Astrocyte of the cerebellum (primary cell): Measurements from ENCODE around the gene UBE2N.

ENCODE experiments used
- DNase-seq: peaks from one replicate; pipeline ENCODE4 v3.0.0-alpha.2; 2011; ENCODE audit warnings: low read depth
- H3K4me3 ChIP-seq: 2 replicates; pipeline ENCODE4 v1.5.1; 2011; ENCODE audit warnings: mild to moderate bottlenecking, low read depth, low read length, moderate library complexity
- in situ Hi-C: cut with HindIII; loops from 2 replicates; pipeline ENCODE4 v1.10.0; 2017; ENCODE audit warnings: low sequenced_read_pairs
- TF ChIP-seq, protein P1 (sequence below): IDR thresholded peaks from 2 replicates; pipeline ENCODE4 v1.5.1; 2012; ENCODE audit warnings: low read length, low read depth, moderate library complexity, mild to moderate bottlenecking; ENCODE audit errors: missing control alignments

UBE2N gene

DNA sequence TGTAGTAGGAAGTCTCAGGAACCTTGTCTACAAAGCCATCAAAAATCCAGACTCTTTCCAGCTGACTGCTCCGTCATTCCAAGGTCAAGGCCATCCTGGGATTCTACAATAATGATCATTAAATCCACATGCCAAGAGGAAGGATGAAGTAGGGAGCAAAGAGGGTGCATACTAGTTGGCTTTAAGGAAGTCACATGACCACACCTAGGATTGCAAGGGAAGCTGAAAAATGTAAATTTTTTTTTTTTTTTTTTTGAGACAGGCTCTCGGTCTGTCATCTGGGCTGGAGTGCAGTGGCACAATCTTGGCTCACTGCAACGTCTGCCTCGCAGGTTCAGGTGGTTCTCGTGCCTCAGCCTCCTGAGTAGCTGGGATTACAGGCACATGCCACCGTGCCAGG is 18.3 kb upstream of the UBE2N start:
- no peak overlapping the region for H3K4me3 ChIP-seq
- TF ChIP-seq, protein P1, sequence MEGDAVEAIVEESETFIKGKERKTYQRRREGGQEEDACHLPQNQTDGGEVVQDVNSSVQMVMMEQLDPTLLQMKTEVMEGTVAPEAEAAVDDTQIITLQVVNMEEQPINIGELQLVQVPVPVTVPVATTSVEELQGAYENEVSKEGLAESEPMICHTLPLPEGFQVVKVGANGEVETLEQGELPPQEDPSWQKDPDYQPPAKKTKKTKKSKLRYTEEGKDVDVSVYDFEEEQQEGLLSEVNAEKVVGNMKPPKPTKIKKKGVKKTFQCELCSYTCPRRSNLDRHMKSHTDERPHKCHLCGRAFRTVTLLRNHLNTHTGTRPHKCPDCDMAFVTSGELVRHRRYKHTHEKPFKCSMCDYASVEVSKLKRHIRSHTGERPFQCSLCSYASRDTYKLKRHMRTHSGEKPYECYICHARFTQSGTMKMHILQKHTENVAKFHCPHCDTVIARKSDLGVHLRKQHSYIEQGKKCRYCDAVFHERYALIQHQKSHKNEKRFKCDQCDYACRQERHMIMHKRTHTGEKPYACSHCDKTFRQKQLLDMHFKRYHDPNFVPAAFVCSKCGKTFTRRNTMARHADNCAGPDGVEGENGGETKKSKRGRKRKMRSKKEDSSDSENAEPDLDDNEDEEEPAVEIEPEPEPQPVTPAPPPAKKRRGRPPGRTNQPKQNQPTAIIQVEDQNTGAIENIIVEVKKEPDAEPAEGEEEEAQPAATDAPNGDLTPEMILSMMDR: no peak
- DNase-seq: no peak
- in situ Hi-C loops: no loop called here

DNA sequence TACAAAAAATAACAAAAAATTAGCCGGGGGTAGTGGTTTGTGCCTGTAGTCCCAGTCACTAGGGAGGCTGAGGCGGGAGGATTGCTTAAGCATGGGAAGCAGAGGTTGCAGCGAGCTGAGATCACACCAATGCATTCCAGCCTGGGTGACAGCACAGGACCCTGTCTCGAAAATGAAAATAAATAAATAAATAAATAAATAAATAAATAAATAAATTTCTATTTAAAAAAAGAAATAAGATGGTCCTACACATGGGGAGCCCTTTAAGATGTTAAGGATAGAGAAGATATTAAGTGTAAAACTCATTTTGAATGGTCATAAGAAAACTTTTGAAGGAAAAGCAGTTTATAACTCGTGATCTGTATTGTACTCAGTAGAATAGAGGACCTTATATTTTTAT is 17.4 kb upstream of the UBE2N start:
- H3K4me3 ChIP-seq: no peak overlapping the region
- no peak for DNase-seq
- in situ Hi-C loops: no loop called here
- TF ChIP-seq, protein P1: no peak

DNA sequence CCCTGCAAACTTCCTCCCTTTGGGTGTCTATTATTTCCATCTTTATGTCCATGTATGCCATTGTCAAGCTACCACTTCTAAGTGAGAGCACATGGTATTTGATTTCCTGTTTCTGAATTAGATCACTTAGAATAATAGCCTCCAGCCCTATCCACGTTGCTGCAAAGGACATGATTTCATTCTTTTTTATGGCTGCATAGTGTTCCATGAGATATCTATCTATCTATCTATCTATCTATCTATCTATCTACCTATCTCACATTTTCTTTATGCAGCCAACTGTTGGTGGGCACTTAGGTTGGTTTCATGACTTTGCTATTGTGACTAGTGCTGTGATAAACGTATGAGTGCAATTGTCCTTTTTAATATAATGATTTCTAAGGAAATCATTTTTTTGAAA is 14.3 kb upstream of the UBE2N start:
- H3K4me3 ChIP-seq: no peak overlapping the region
- DNase-seq: no peak
- in situ Hi-C loops: no loop called here
- TF ChIP-seq, protein P1: no peak

DNA sequence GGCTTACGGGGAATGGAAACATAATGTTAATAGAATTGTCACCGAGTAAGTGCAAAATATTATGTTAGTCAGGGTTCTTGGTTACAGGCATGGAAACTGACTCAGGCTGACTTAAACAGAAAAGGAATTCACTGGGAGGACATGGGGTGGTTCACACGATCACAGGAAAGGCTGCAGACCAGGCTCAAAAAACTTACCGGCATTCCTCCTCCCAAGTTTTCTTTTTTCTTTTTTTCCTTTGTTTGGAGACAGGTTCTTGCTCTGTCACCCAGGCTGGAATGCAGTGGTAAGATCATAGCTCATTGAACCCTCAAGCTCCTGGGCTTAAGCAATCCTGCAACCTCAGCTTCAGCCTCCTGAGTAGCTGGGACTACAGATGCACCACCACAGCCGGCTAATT is 11.9 kb upstream of the UBE2N start:
- no peak for DNase-seq
- H3K4me3 ChIP-seq: no peak overlapping the region
- TF ChIP-seq, protein P1: no peak
- in situ Hi-C loops: no loop called here

DNA sequence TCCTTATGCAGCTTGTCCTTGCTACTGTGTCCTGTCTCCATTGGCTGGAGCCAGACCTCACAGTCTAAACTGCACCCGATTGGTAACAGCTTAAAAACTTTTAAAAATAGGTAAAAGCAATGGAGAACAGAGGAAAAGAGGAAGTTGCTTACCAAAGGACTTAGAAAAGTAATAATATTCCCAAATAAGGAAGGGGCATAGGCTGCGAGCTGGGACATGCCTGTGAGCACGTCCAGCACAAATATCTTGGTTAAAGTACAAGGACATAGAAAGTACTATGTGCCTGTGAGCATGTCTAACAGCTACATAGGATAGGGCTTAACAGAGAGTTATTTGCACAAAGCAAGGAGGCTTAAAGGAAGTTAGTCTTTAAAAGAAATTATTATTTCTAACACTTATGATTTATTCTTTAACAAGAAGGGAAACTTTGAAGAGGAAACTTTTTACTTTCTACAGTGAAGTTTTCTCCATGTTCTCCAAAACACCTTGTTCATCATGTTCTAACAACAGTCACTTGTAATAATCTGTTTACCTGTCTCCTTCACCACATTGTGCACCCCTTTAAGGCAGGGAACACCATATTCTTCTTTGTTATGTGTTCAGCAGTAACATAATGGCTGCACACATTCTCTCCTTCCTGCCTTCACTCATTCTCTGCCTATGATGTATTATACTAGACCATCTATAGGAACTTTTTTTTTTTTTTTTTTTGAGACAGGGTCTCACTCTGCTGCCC is 9.8 kb upstream of the UBE2N start:
- no peak for DNase-seq
- TF ChIP-seq, protein P1: no peak
- no peak overlapping the region for H3K4me3 ChIP-seq
- in situ Hi-C loops: no loop called here

DNA sequence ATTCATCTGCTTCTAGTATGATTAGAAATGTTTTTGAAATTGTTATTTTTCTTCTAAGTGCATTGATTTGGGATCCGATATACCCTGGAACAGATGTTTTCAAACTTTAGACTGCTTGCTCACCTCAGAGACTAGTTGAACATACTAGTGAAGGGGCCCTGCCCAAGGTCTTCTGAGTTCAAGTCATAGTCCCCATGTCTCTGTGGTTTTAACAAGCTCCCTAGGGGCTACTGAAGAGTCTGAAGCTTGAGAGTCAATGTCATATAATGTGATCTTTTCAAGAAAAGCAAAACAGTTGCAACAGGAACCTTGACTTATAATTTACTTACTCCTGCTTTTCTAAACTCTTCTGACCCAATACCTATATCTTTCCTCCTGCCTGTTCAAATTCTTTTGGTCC is 7.5 kb upstream of the UBE2N start:
- no peak for DNase-seq
- in situ Hi-C loops: no loop called here
- H3K4me3 ChIP-seq: no peak overlapping the region
- TF ChIP-seq, protein P1: no peak
